ENCODE measurements around the gene PHTF2.
"Not testable (repeated sequence)": the region's sequence is repeated elsewhere in the genome, so short reads cannot be mapped to it uniquely, and the experiment has no call there.

Gene PHTF2

GRCh38 chr7:77985232-77985973 is 186.8 kb downstream of the PHTF2 start:
- TF ChIP-seq POLR2A (IDR thresholded peaks at IDR 0.05; ENCODE audit: low read depth, low read length) (no peak), PAX5 (IDR thresholded peaks at IDR 0.05; ENCODE audit: insufficient read depth, low read length, severe bottlenecking) (no peak), SPI1 (IDR thresholded peaks at IDR 0.05; ENCODE audit: low read depth, low read length) (no peak), TAF1 (IDR thresholded peaks at IDR 0.05; ENCODE audit: low read depth, low read length) (no peak), POU2F2 (IDR thresholded peaks at IDR 0.05; ENCODE audit: low read depth, low read length) (no peak), POLR2AphosphoS5 (IDR thresholded peaks at IDR 0.05; ENCODE audit: low read depth, low read length) (no peak)
- FAIRE-seq (no peak), DNase-seq (ENCODE audit: insufficient read length, low spot score) (no peak)

DNA sequence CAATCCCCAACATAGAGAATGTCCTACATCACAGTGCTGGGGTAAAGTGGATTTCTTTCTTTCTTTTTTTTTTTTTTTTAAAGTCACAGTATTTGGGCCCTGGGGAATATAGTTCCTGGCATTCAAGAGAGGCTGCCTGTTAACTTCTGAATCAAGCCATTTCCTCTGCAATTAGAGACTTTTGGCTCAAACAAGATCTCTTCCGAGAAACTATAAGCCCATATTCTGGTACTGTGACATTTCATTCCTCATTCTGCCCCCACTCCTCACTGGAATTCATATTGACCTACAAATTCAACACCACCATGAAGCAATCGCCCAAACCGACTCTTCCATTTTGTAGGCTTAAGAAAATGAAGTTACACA is 187.4 kb downstream of the PHTF2 start:
- no peak for FAIRE-seq
- TF ChIP-seq SPI1 (IDR thresholded peaks at IDR 0.05; ENCODE audit: low read depth, low read length), result no peak
- no peak for TF ChIP-seq POU2F2 (IDR thresholded peaks at IDR 0.05; ENCODE audit: low read depth, low read length)
- no peak for TF ChIP-seq POLR2A (IDR thresholded peaks at IDR 0.05; ENCODE audit: low read depth, low read length)
- no peak for TF ChIP-seq TAF1 (IDR thresholded peaks at IDR 0.05; ENCODE audit: low read depth, low read length)
- TF ChIP-seq PAX5 (IDR thresholded peaks at IDR 0.05; ENCODE audit: insufficient read depth, low read length, severe bottlenecking), result no peak
- no peak for TF ChIP-seq POLR2AphosphoS5 (IDR thresholded peaks at IDR 0.05; ENCODE audit: low read depth, low read length)
- DNase-seq (ENCODE audit: insufficient read length, low spot score), result no peak

DNA sequence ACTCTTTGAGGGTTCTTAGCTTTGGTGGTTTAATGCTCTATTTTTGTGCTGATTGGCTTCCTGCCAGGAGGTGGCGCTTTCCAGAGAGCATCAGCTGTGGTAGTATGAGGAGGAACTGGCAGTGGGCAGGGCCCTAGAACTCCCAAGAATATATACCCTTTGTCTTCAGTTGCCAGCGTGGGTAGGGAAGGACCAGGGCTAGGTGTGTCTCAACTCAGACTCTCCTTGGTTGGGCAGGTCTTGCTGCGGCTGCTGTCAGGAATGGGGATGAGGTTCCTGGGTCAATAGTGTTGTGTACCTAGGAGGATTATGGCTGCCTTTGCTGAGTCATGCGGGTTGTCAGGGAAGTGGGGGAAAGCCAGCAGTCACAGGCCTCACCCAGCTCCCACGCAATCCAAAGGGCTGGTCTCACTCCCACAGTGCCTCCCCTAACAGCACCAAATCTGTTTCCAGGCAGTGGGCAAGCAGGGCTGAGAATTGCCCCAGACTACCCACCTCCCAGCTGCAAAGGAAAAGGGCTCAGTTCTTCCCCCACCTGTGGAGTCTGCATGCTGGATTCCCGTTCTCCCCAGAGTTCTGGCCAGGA is 191.5 kb downstream of the PHTF2 start:
- TF ChIP-seq TAF1 (IDR thresholded peaks at IDR 0.05; ENCODE audit: low read depth, low read length) (no peak), POLR2AphosphoS5 (IDR thresholded peaks at IDR 0.05; ENCODE audit: low read depth, low read length) (no peak), PAX5 (IDR thresholded peaks at IDR 0.05; ENCODE audit: insufficient read depth, low read length, severe bottlenecking) (no peak)
- FAIRE-seq (no peak), DNase-seq (ENCODE audit: insufficient read length, low spot score) (no peak)

GRCh38 chr7:77991656-77992055 is 193.1 kb downstream of the PHTF2 start:
- TF ChIP-seq TAF1 (IDR thresholded peaks at IDR 0.05; ENCODE audit: low read depth, low read length) (no peak), POLR2A (IDR thresholded peaks at IDR 0.05; ENCODE audit: low read depth, low read length) (no peak), SPI1 (IDR thresholded peaks at IDR 0.05; ENCODE audit: low read depth, low read length) (no peak), POLR2AphosphoS5 (IDR thresholded peaks at IDR 0.05; ENCODE audit: low read depth, low read length) (no peak), POU2F2 (IDR thresholded peaks at IDR 0.05; ENCODE audit: low read depth, low read length) (no peak), PAX5 (IDR thresholded peaks at IDR 0.05; ENCODE audit: insufficient read depth, low read length, severe bottlenecking) (no peak)
- FAIRE-seq (no peak), DNase-seq (ENCODE audit: insufficient read length, low spot score) (no peak)

DNA sequence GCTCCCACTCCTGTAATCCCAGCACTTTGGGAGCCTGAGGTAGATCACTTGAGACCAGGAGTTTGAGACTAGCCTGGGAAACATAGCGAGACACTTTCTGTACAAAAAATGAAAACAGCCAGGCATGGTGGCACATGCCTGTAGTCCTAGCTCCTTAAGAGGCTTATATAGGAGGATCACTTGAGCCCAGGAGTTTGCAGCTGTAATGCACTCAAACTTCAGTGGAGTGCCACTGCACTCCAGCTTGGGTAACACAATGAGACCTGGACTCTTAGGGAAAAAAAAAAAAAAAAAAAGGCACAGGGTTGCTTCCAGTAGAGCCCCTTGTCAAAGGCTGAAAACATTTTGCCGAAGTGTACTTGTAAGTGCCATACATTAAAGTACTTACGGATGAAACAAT is 195.3 kb downstream of the PHTF2 start:
- TF ChIP-seq SPI1 (IDR thresholded peaks at IDR 0.05; ENCODE audit: low read depth, low read length), result no peak
- TF ChIP-seq PAX5 (IDR thresholded peaks at IDR 0.05; ENCODE audit: insufficient read depth, low read length, severe bottlenecking), result no peak
- TF ChIP-seq POLR2A (IDR thresholded peaks at IDR 0.05; ENCODE audit: low read depth, low read length), result no peak
- TF ChIP-seq TAF1 (IDR thresholded peaks at IDR 0.05; ENCODE audit: low read depth, low read length), result no peak
- TF ChIP-seq POU2F2 (IDR thresholded peaks at IDR 0.05; ENCODE audit: low read depth, low read length), result no peak
- no peak for TF ChIP-seq POLR2AphosphoS5 (IDR thresholded peaks at IDR 0.05; ENCODE audit: low read depth, low read length)

GRCh38 chr7:77995717-77996116 is 197.1 kb downstream of the PHTF2 start:
- no peak for TF ChIP-seq PAX5 (IDR thresholded peaks at IDR 0.05; ENCODE audit: insufficient read depth, low read length, severe bottlenecking)
- TF ChIP-seq SPI1 (IDR thresholded peaks at IDR 0.05; ENCODE audit: low read depth, low read length), result no peak
- no peak for TF ChIP-seq POU2F2 (IDR thresholded peaks at IDR 0.05; ENCODE audit: low read depth, low read length)
- TF ChIP-seq TAF1 (IDR thresholded peaks at IDR 0.05; ENCODE audit: low read depth, low read length), result no peak
- no peak for TF ChIP-seq POLR2AphosphoS5 (IDR thresholded peaks at IDR 0.05; ENCODE audit: low read depth, low read length)
- TF ChIP-seq POLR2A (IDR thresholded peaks at IDR 0.05; ENCODE audit: low read depth, low read length), result no peak
- FAIRE-seq, result no peak
- no peak for DNase-seq (ENCODE audit: insufficient read length, low spot score)

More for the DNA sequence above, 195.3 kb downstream of the PHTF2 start:
- FAIRE-seq (no peak), DNase-seq (ENCODE audit: insufficient read length, low spot score) (no peak)

DNA sequence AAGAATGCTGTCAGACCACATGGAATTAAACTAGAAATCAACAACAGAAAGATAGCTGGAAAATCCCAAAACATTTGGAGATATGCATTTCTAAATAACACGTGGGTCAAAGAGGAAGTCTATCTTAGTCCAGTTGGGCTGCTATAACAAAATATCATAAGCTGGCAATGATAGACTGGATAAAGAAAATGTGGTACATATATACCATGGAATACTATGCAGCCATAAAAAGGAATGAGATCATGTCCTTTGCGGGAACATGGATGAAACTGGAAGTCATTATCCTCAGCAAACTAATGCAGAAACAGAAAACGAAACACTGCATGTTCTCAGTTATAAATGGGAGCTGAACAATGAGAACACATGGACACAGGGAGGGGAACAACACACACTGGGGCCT is 200.6 kb downstream of the PHTF2 start:
- not testable (repeated sequence) for FAIRE-seq; DNase-seq (ENCODE audit: insufficient read length, low spot score)

DNA sequence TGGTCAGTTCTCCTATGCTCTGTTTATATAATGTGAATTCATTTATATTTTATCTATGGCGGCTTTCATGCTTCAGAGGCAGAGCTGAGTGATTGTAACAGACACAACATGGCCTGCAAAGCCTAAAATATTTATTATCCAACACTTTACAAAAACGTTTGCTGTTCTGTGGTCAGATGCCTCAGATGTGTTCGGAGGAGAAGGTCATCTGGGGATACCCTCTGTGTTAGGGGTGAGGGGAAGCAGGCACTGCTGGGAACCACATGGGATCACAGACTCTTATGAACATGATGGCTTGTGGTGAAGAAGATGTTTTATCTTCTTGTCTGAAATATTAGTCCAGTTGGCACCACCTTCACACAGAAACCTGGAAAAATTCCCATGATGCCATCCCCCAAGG is 203.4 kb downstream of the PHTF2 start:
- no peak for DNase-seq (ENCODE audit: insufficient read length, low spot score)

DNA sequence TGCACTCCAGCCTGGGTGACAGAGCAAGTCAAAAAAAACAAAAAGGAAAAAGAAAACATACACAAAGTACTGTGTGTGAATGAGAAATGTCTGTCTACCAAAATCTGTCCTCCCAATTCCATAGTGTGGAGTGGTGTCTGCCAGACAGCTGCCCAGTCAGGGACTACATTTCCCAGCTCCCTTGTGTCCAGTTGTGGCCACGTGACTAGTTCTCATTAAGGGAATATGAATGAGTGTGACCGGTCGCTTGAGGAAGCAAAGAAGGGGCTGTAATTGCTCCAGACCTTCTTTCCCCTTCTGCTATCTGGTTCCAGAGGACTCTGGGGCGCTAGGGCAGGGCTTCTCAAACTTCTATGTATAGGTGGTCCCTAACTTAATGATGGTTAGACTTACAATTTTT is 204.1 kb downstream of the PHTF2 start:
- no peak for DNase-seq (ENCODE audit: insufficient read length, low spot score)
- no peak for FAIRE-seq
- TF ChIP-seq TAF1 (IDR thresholded peaks at IDR 0.05; ENCODE audit: low read depth, low read length), result no peak

More for the DNA sequence above, 203.4 kb downstream of the PHTF2 start:
- TF ChIP-seq POLR2AphosphoS5 (IDR thresholded peaks at IDR 0.05; ENCODE audit: low read depth, low read length) (no peak), SPI1 (IDR thresholded peaks at IDR 0.05; ENCODE audit: low read depth, low read length) (no peak), PAX5 (IDR thresholded peaks at IDR 0.05; ENCODE audit: insufficient read depth, low read length, severe bottlenecking) (no peak), TAF1 (IDR thresholded peaks at IDR 0.05; ENCODE audit: low read depth, low read length) (no peak), POU2F2 (IDR thresholded peaks at IDR 0.05; ENCODE audit: low read depth, low read length) (no peak), POLR2A (IDR thresholded peaks at IDR 0.05; ENCODE audit: low read depth, low read length) (no peak)
- FAIRE-seq, result no peak

GRCh38 chr7:78006063-78006755 is 207.6 kb downstream of the PHTF2 start:
- DNase-seq (ENCODE audit: insufficient read length, low spot score), result no peak
- FAIRE-seq, result no peak
- TF ChIP-seq POLR2A (IDR thresholded peaks at IDR 0.05; ENCODE audit: low read depth, low read length) (no peak), PAX5 (IDR thresholded peaks at IDR 0.05; ENCODE audit: insufficient read depth, low read length, severe bottlenecking) (no peak)

All from GM12891 (cell line).